ENCODE data around the gene LTO1.
"Not testable (repeated sequence)": the region's sequence is repeated elsewhere in the genome, so short reads cannot be mapped to it uniquely, and the experiment has no call there.

Gene LTO1

GRCh38 chr11:69632900-69633299, 42.3 kb downstream of the LTO1 start:
- DNase-seq (ENCODE audit: low read depth): no peak
- TF ChIP-seq CTCF (IDR thresholded peaks at IDR 0.05; ENCODE audit: control insufficient read depth, extremely low read depth, insufficient read depth): no peak
- H3K4me3 ChIP-seq (ENCODE audit: low read depth, low read length): no peak overlapping the region

DNA sequence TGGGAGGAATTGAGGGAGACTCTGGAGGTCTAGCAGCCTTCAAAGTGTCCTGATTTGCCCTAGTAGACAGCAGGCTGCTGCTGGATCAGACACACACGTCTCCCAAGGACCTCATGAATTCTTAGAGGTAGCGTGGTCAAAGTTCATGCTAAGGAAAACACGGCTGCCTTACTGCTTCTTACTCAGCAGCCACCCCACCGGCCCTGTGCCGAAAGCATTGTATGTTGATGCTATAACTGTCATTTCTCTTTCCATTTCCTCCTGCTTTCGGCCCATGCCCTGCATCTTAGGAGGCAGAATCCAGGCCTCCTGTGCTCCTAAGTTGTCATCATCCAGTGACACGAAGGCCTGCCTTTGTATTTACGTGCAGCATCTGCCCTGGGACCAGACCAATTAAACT, 44.7 kb downstream of the LTO1 start:
- H3K4me3 ChIP-seq (ENCODE audit: low read depth, low read length): no peak overlapping the region
- DNase-seq (ENCODE audit: low read depth): no peak
- no peak for TF ChIP-seq CTCF (IDR thresholded peaks at IDR 0.05; ENCODE audit: control insufficient read depth, extremely low read depth, insufficient read depth)

GRCh38 chr11:69630017-69630416, 45.1 kb downstream of the LTO1 start:
- no peak for TF ChIP-seq CTCF (IDR thresholded peaks at IDR 0.05; ENCODE audit: control insufficient read depth, extremely low read depth, insufficient read depth)
- no peak overlapping the region for H3K4me3 ChIP-seq (ENCODE audit: low read depth, low read length)
- DNase-seq (ENCODE audit: low read depth): no peak

DNA sequence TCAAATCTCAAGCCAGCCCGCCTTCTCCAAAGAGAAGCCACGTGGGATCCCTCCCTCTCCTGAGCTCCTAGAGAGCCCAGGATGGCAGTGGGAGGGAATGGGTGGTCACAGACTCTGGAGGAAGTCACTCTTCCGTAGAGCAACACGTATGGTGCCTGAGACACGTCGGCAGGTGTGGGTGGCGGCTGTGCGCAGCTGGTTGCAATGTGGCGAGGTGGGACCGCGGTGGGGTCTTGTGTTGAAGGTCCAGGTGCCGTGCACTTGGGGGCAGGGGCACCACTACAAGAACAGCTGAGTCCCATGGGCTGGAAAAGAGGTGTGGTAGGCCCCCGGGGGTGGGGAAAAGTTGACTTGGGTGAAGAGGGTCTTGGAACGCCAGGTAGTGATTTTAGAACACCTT, 47.6 kb downstream of the LTO1 start:
- no peak overlapping the region for H3K4me3 ChIP-seq (ENCODE audit: low read depth, low read length)
- DNase-seq (ENCODE audit: low read depth): no peak
- TF ChIP-seq CTCF (IDR thresholded peaks at IDR 0.05; ENCODE audit: control insufficient read depth, extremely low read depth, insufficient read depth): no peak

- no peak for TF ChIP-seq CTCF (IDR thresholded peaks at IDR 0.05; ENCODE audit: control insufficient read depth, extremely low read depth, insufficient read depth)
- DNase-seq (ENCODE audit: low read depth): no peak
- no peak overlapping the region for H3K4me3 ChIP-seq (ENCODE audit: low read depth, low read length)
Measured at GRCh38 chr11:69625476-69625875, 49.7 kb downstream of the LTO1 start.

GRCh38 chr11:69624293-69624692, 50.9 kb downstream of the LTO1 start:
- no peak for TF ChIP-seq CTCF (IDR thresholded peaks at IDR 0.05; ENCODE audit: control insufficient read depth, extremely low read depth, insufficient read depth)
- H3K4me3 ChIP-seq (ENCODE audit: low read depth, low read length): no peak overlapping the region
- no peak for DNase-seq (ENCODE audit: low read depth)

- not testable (repeated sequence) for H3K4me3 ChIP-seq (ENCODE audit: low read depth, low read length); DNase-seq (ENCODE audit: low read depth)
Measured at GRCh38 chr11:69622097-69622681, 53.0 kb downstream of the LTO1 start.
